ENCODE data around the gene PGAM5. TPM values are rescaled to one million over a fixed set of nuclear protein-coding genes. Genes with fewer than 3 reads are reported as not detected.

The PGAM5 gene
- total and polyA plus RNA-seq, 9 of the 15 experiments (the other 6 are each of a cell fraction or from before 2014, with no cell fraction given), result 7.4 to 121 (median 69.5) TPM

- TF ChIP-seq PRDM10 (IDR thresholded peaks at IDR 0.05; ENCODE audit: partially characterized antibody), result no peak
- peak; percentile 40; the same call in 1 of the 2 replicates for TF ChIP-seq BHLHE40 (IDR thresholded peaks at IDR 0.05; ENCODE audit: low read length)
- no peak for TF ChIP-seq EZH2 (IDR thresholded peaks at IDR 0.05; ENCODE audit: borderline replicate concordance, low read depth, low read length)
- peak in 1 of 2 experiments; percentile 12; a peak in 1 of 3 replicates for TF ChIP-seq CBX3 (IDR thresholded peaks at IDR 0.05; ENCODE audit: borderline replicate concordance in 1 of 2, low read length in 2 of 2)
- no peak for TF ChIP-seq HDGF (IDR thresholded peaks at IDR 0.05)
- no peak for TF ChIP-seq PATZ1 (CRISPR knock-in tag; IDR thresholded peaks at IDR 0.05; ENCODE audit: borderline replicate concordance)
- no peak for TF ChIP-seq ZNF165 (CRISPR knock-in tag; IDR thresholded peaks at IDR 0.05; ENCODE audit: borderline replicate concordance)
- no peak for TF ChIP-seq NR1H2 (CRISPR knock-in tag; IDR thresholded peaks at IDR 0.05)
- peak; percentile 30; the same call in 1 of the 2 replicates for TF ChIP-seq KLF16 (IDR thresholded peaks at IDR 0.05)
- no peak for TF ChIP-seq ATF3 (IDR thresholded peaks at IDR 0.05)
- TF ChIP-seq ATF3 (CRISPR knock-in tag; conservative IDR thresholded peaks at IDR 0.05), result peak; percentile 19; the same call in 1 of the 2 replicates
- TF ChIP-seq E2F8 (IDR thresholded peaks at IDR 0.05; ENCODE audit: low read depth, partially characterized antibody), result peak; percentile 58
- TF ChIP-seq TAF15 (IDR thresholded peaks at IDR 0.05; ENCODE audit: low read depth, low read length), result no peak
- TF ChIP-seq ZNF717 (CRISPR knock-in tag; IDR thresholded peaks at IDR 0.05), result no peak
- 0 out of 2 replicates have a peak, but pooled peaks have one; percentile 30 for TF ChIP-seq ATF4 (CRISPR knock-in tag; IDR thresholded peaks at IDR 0.05)
These were observed at the start of gene PGAM5 (continued) for GRCh38 chr12:132710405-132711079.
